ENCODE data around the gene TBL1X.

TBL1X gene

GRCh38 chrX:9475984-9476383, 11.1 kb downstream of the TBL1X start:
- TF ChIP-seq CTCF (conservative IDR thresholded peaks at IDR 0.05) = no peak

GRCh38 chrX:9476810-9477575, 12.1 kb downstream of the TBL1X start:
- TF ChIP-seq CTCF (conservative IDR thresholded peaks at IDR 0.05) = no peak
- H3K27ac ChIP-seq = peak overlapping the region; percentile 41

More at GRCh38 chrX:9475984-9476383, 11.1 kb downstream of the TBL1X start:
- no peak overlapping the region; the same call in 1 of the 2 replicates for H3K27ac ChIP-seq

GRCh38 chrX:9482408-9482807, 17.6 kb downstream of the TBL1X start:
- TF ChIP-seq CTCF (conservative IDR thresholded peaks at IDR 0.05) = no peak
- H3K27ac ChIP-seq = no peak overlapping the region

GRCh38 chrX:9482837-9483236, 18.0 kb downstream of the TBL1X start:
- no peak overlapping the region for H3K27ac ChIP-seq
- TF ChIP-seq CTCF (conservative IDR thresholded peaks at IDR 0.05) = no peak

- no peak for TF ChIP-seq CTCF (conservative IDR thresholded peaks at IDR 0.05)
- H3K27ac ChIP-seq = no peak overlapping the region
Observed at GRCh38 chrX:9483376-9483775, 18.5 kb downstream of the TBL1X start.

- H3K27ac ChIP-seq = no peak overlapping the region
- TF ChIP-seq CTCF (conservative IDR thresholded peaks at IDR 0.05) = no peak
Observed at GRCh38 chrX:9486786-9487387, 22.0 kb downstream of the TBL1X start.

GRCh38 chrX:9488586-9488985, 23.7 kb downstream of the TBL1X start:
- no peak overlapping the region for H3K27ac ChIP-seq
- no peak for TF ChIP-seq CTCF (conservative IDR thresholded peaks at IDR 0.05)

Data from VCaP (cell line).